H1 (cell line): ENCODE data around the gene MAP3K6. TPM values are rescaled to one million over a fixed set of nuclear protein-coding genes. Genes with fewer than 3 reads are reported as not detected.

Experiments
- CTCF ChIA-PET: fragments of 300-600 bp; sonication (Branson Sonifier 250); formaldehyde crosslinking; loops from one replicate; lab custom pipeline; 2021; ENCODE audit not compliant: partially characterized antibody; lab: Charles Lee
- POLR2A ChIA-PET: fragments of 300-600 bp; sonication (Branson Sonifier 250); formaldehyde crosslinking; loops from one replicate; lab custom pipeline; 2021; ENCODE audit warnings: inconsistent platforms; ENCODE audit not compliant: partially characterized antibody; lab: Charles Lee
- DNase-seq, 2 experiments: peaks; one replicate each; pipeline versions ENCODE4 v3.0.0 to v3.0.0-alpha.2; 2010 to 2022; ENCODE audit warnings: low spot score in 2 of 2, low read depth in 1 of 2, mixed read lengths in 1 of 2
- FAIRE-seq: peaks from 2 replicates; lab custom pipeline; 2011; peaks lifted over from hg19 to GRCh38; lab: Jason Lieb, UNC
- H2AFZ ChIP-seq: 2 replicates; pipeline ENCODE4 v1.8.1; 2012; ENCODE audit warnings: low read length, inconsistent platforms
- H2AK5ac ChIP-seq: 2 replicates; pipeline ENCODE4 v1.6.1; 2013; ENCODE audit warnings: low read depth, low read length
- H2BK120ac ChIP-seq: replicated peaks from 2 replicates; pipeline ENCODE3; 2013; ENCODE audit warnings: low read depth, low read length, inconsistent platforms
- H2BK12ac ChIP-seq: 2 replicates; pipeline ENCODE4 v1.6.1; 2013; ENCODE audit warnings: low read depth, low read length
- H2BK15ac ChIP-seq: 2 replicates; pipeline ENCODE4 v1.6.1; 2013; ENCODE audit warnings: low read length
- H2BK20ac ChIP-seq: 2 replicates; pipeline ENCODE4 v1.6.1; 2013; ENCODE audit warnings: low read length
- H2BK5ac ChIP-seq: 2 replicates; pipeline ENCODE4 v1.6.1; 2013; ENCODE audit warnings: low read depth, low read length
- H3K14ac ChIP-seq: 2 replicates; pipeline ENCODE4 v1.6.1; 2013; ENCODE audit warnings: inconsistent platforms; ENCODE audit not compliant: insufficient read length
- H3K18ac ChIP-seq: 2 replicates; pipeline ENCODE4 v1.6.1; 2013; ENCODE audit warnings: low read length; ENCODE audit errors: extremely low read depth
- H3K23ac ChIP-seq: 2 replicates; pipeline ENCODE4 v1.6.1; 2013; ENCODE audit warnings: inconsistent platforms; ENCODE audit not compliant: insufficient read length
- H3K23me2 ChIP-seq: 2 replicates; pipeline ENCODE4 v1.6.1; 2013; ENCODE audit warnings: low read depth, low read length
- H3K27ac ChIP-seq: 2 replicates; pipeline ENCODE4 v1.6.1; 2011; ENCODE audit warnings: low read depth, low read length, inconsistent platforms
- H3K27me3 ChIP-seq, 4 experiments: replicated peaks in 1 of 4; 1 replicate in 1 of 4; 2 replicates in 3 of 4; pipeline versions ENCODE4 v1.6.1 to v1.8.1; 2011 to 2013; ENCODE audit warnings: low read length in 3 of 4, mild to moderate bottlenecking in 3 of 4, inconsistent platforms in 2 of 4, mixed read lengths in 2 of 4, moderate library complexity in 1 of 4; ENCODE audit not compliant: control insufficient read depth in 3 of 4, insufficient read depth in 3 of 4; ENCODE audit errors: extremely low read depth in 1 of 4
- H3K36me3 ChIP-seq, 4 experiments: 2 replicates each; pipeline versions ENCODE4 v1.6.1 to v1.8.1; 2011 to 2013; ENCODE audit warnings: mild to moderate bottlenecking in 4 of 4, low read length in 3 of 4, moderate library complexity in 2 of 4, control low read depth in 1 of 4, inconsistent platforms in 1 of 4; ENCODE audit not compliant: insufficient read depth in 4 of 4, control insufficient read depth in 2 of 4
- H3K4ac ChIP-seq: replicated peaks from 2 replicates; pipeline ENCODE3; 2013; ENCODE audit warnings: low read length, low read depth, mixed read lengths, inconsistent platforms; ENCODE audit not compliant: insufficient read length
- H3K4me1 ChIP-seq, 4 experiments: replicated peaks in 1 of 4; 1 replicate in 1 of 4; 2 replicates in 3 of 4; pipeline versions ENCODE4 v1.6.1 to v1.8.1; 2011 to 2013; ENCODE audit warnings: low read length in 3 of 4, inconsistent platforms in 2 of 4, mixed read lengths in 1 of 4; ENCODE audit not compliant: insufficient read depth in 4 of 4, control insufficient read depth in 3 of 4
- H3K4me2 ChIP-seq, 2 experiments: 2 replicates each; pipeline versions ENCODE4 v1.6.1 to v1.8.1; 2011 to 2013; ENCODE audit warnings: low read depth in 2 of 2, low read length in 2 of 2, control low read depth in 1 of 2, inconsistent platforms in 1 of 2, mild to moderate bottlenecking in 1 of 2; ENCODE audit not compliant: insufficient read depth in 1 of 2
- H3K4me3 ChIP-seq, 4 experiments: fragments of 200-600, 300-600 bp in 1 of 4; sonication (generic), shearing (Covaris generic), sonication (Bioruptor Twin) in 1 of 4; 2 replicates each; pipeline versions ENCODE4 v1.5.1 to v1.8.1; 2011 to 2016; ENCODE audit warnings: low read length in 4 of 4, low read depth in 3 of 4, control low read depth in 2 of 4, inconsistent platforms in 2 of 4, mild to moderate bottlenecking in 2 of 4, mixed read lengths in 1 of 4, moderate library complexity in 1 of 4; ENCODE audit not compliant: insufficient read depth in 2 of 4; ENCODE audit errors: extremely low read depth in 1 of 4
- H3K56ac ChIP-seq: replicated peaks from 2 replicates; pipeline ENCODE3; 2013; ENCODE audit warnings: low read depth, mild to moderate bottlenecking, mixed read lengths, low read length, inconsistent platforms; ENCODE audit not compliant: insufficient read length
- H3K79me1 ChIP-seq: 2 replicates; pipeline ENCODE4 v1.6.1; 2013; ENCODE audit warnings: low read depth, low read length, control low read depth
- H3K79me2 ChIP-seq, 2 experiments: 2 replicates each; pipeline versions ENCODE4 v1.6.1 to v1.8.1; 2012 to 2013; ENCODE audit warnings: low read length in 2 of 2, mild to moderate bottlenecking in 2 of 2, inconsistent platforms in 1 of 2; ENCODE audit not compliant: insufficient read depth in 2 of 2, control insufficient read depth in 1 of 2
- H3K9ac ChIP-seq, 4 experiments: replicated peaks in 1 of 4; 1 replicate in 1 of 4; 2 replicates in 3 of 4; pipeline versions ENCODE4 v1.6.1 to v1.8.1; 2011 to 2013; ENCODE audit warnings: low read depth in 3 of 4, low read length in 3 of 4, control low read depth in 2 of 4, mild to moderate bottlenecking in 2 of 4, moderate library complexity in 2 of 4, inconsistent platforms in 1 of 4; ENCODE audit errors: extremely low read depth in 1 of 4
- H3K9me3 ChIP-seq, 2 experiments: 2 replicates each; pipeline versions ENCODE4 v1.6.1 to v1.8.1; 2012 to 2013; ENCODE audit warnings: mild to moderate bottlenecking in 2 of 2, moderate library complexity in 2 of 2, control low read depth in 1 of 2, inconsistent platforms in 1 of 2, low read depth in 1 of 2, low read length in 1 of 2, mixed read lengths in 1 of 2; ENCODE audit not compliant: insufficient read depth in 2 of 2
- H4K20me1 ChIP-seq, 2 experiments: replicated peaks in 1 of 2; 2 replicates each; pipeline versions ENCODE3 to v1.8.1; 2011 to 2013; ENCODE audit warnings: inconsistent platforms in 2 of 2, low read length in 2 of 2, mild to moderate bottlenecking in 1 of 2; ENCODE audit not compliant: insufficient read depth in 2 of 2, control insufficient read depth in 1 of 2
- H4K5ac ChIP-seq: 2 replicates; pipeline ENCODE4 v1.6.1; 2013; ENCODE audit warnings: low read length, low read depth, mixed read lengths, inconsistent platforms; ENCODE audit not compliant: insufficient read length
- H4K8ac ChIP-seq: 2 replicates; pipeline ENCODE4 v1.8.0; 2013; ENCODE audit warnings: mild to moderate bottlenecking, moderate library complexity, low read length, inconsistent platforms; ENCODE audit not compliant: insufficient read depth; ENCODE audit errors: extremely low read depth
- H4K91ac ChIP-seq: replicated peaks from 2 replicates; pipeline ENCODE3; 2013; ENCODE audit warnings: low read length, mixed read lengths, inconsistent platforms; ENCODE audit not compliant: insufficient read length
- CHD1 ChIP-seq: IDR thresholded peaks from 2 replicates; pipeline ENCODE4 v1.6.1; 2012; ENCODE audit warnings: low read depth, low read length, improper control_type of control experiment
- KDM5A ChIP-seq: fragments of 200-600 bp; IDR thresholded peaks from 2 replicates; pipeline ENCODE4 v1.7.1; 2012; ENCODE audit warnings: mild to moderate bottlenecking, low read length, inconsistent platforms, mixed read lengths
- WGBS, 2 experiments: shearing (Covaris generic) in 1 of 2; methylation state at CpG; one replicate each; pipeline versions ENCODE4 v1.1.6 to v1.1.7; 2013 to 2015; ENCODE audit warnings: low lambda C conversion rate in 2 of 2, mixed read lengths in 2 of 2, inconsistent platforms in 1 of 2, low coverage in 1 of 2, missing lambda C conversion rate in 1 of 2; ENCODE audit not compliant: insufficient replicate concordance in 2 of 2, insufficient coverage in 1 of 2, insufficient read length in 1 of 2; ENCODE audit errors: extremely low coverage in 1 of 2, missing lambda C conversion rate in 1 of 2; 5-methylcytosine and 5-hydroxymethylcytosine counted together
- polyA plus RNA-seq, 7 experiments: library from polyadenylated mRNA; depleted of rRNA in 3 of 7; stranded (reverse) in 5 of 7; unstranded in 2 of 7; fragments of >200 nt in 5 of 7; fragments of 200-250 nt in 2 of 7; gene quantifications; 1 replicate in 5 of 7; 2 replicates in 1 of 7; 4 replicates in 1 of 7; pipeline versions ENCODE4 v1.2.1 to v1.2.3, GENCODE V29; 2011 to 2013; ENCODE audit warnings: missing spikeins in 2 of 7, mixed read lengths in 2 of 7
- total RNA-seq: library from RNA; stranded (reverse); fragmentation: NEBNext Ultra II Directional; extraction: Animal tissue kit (Norgen Biotek cat#: 25700); gene quantifications from 2 replicates; pipeline ENCODE4 v1.2.1, GENCODE V29; 2021

The MAP3K6 gene
- total and polyA plus RNA-seq, 2 of the 8 experiments (the other 6 are each of a cell fraction or from before 2014, with no cell fraction given) = 7.4 to 7.6 TPM

GRCh38 chr1:27306892-27307761 is 59.6 kb downstream of the MAP3K6 start:
- Histone ChIP-seq H3K79me1 (no peaks in the 10 kb centered on the region), H4K20me1 (no peaks in the 10 kb centered on the region), H4K91ac (peak overlapping the region; percentile 49), H3K23ac (no peak overlapping the region), H3K27me3 (no peaks in the 10 kb centered on the region), H3K9ac (no peak overlapping the region), H4K8ac (peak overlapping the region; percentile 81; the same call in 1 of the 2 replicates), H3K9me3 (no peaks in the 10 kb centered on the region), H3K23me2 (0 out of 2 replicates have a peak, but pooled peaks cover 3% of the 10 kb centered on the region), H3K4me1 (peaks cover 11 to 15% (median 13%) of the 10 kb centered on the region in 4 experiments), H3K18ac (peak overlapping the region; percentile 93), H3K79me2 (no peaks in the 10 kb centered on the region), H3K4me2 (peak overlapping the region; percentile 65 to 73), H3K36me3 (no peaks in the 10 kb centered on the region), H3K4me3 (peak overlapping the region in 2 of 4 experiments; percentile 23 to 39; a peak in 4 of 8 replicates), H2AFZ (no peak overlapping the region), H3K27ac (peak overlapping the region; percentile 57; the same call in 1 of the 2 replicates), H2BK120ac (peak overlapping the region; percentile 25), H4K5ac (peak overlapping the region; percentile 66), H2BK5ac (peak overlapping the region; percentile 96), H2BK15ac (peak overlapping the region; percentile 97; the same call in 1 of the 2 replicates), H3K56ac (no peak overlapping the region), H3K14ac (no peak overlapping the region), H2BK20ac (peak overlapping the region; percentile 93; the same call in 1 of the 2 replicates), H3K4ac (peak overlapping the region; percentile 30), H2BK12ac (peak overlapping the region; percentile 84; the same call in 1 of the 2 replicates), H2AK5ac (peak overlapping the region; percentile 88; the same call in 1 of the 2 replicates)
- 37% methylated on average over 10 of the region's 11 CpGs; no CpG with 5 or more reads in 1 of the 2 experiments for WGBS, 2 experiments
- ChIA-PET CTCF (interaction anchor here (0.5 to 17.9 kb wide), 39 partner anchors 8 to 356 kb away, joined by 3 to 321 read pairs (median 4); partner anchors contain the start of genes AHDC1, CD164L2, GPR3 and MAP3K6), POLR2A (interaction anchor here (0.8 to 3.0 kb wide), 21 partner anchors 8 to 263 kb away, joined by 3 to 17 read pairs (median 5); partner anchors contain the start of genes CD164L2, SYTL1 and WDTC1)
- FAIRE-seq = peak; percentile 90
- peak in 1 of 2 experiments; percentile 76 for DNase-seq
- TF ChIP-seq KDM5A (no peak), CHD1 (no peak)
